ENCODE data around the gene CCDC188. TPM values are rescaled to one million over a fixed set of nuclear protein-coding genes. Genes with fewer than 3 reads are reported as not detected.

Gene CCDC188
- total RNA-seq, 1 experiment from 2014 or later: not detected

- DNase-seq (ENCODE audit: low read depth, low spot score) (no peak), ATAC-seq (no peak)
- no peaks in the 10 kb centered on the region for H3K9me3 ChIP-seq (ENCODE audit: control insufficient read depth, insufficient read depth, low read depth, low read length)
- H3K36me3 ChIP-seq (ENCODE audit: control insufficient read depth, insufficient read depth, low read length): no peaks in the 10 kb centered on the region
- H3K27ac ChIP-seq (ENCODE audit: low read length): no peak overlapping the region
- H3K4me1 ChIP-seq (ENCODE audit: control insufficient read depth, insufficient read depth, low read length): peaks cover 3% of the 10 kb centered on the region; the same call in 1 of the 2 replicates
- no peak overlapping the region for H3K4me3 ChIP-seq (ENCODE audit: low read depth in 2 of 2, low read length in 2 of 2)
- CTCF ChIA-PET: no interaction called here
- TF ChIP-seq POLR2AphosphoS5 (IDR thresholded peaks at IDR 0.05; ENCODE audit: low read depth, low read length) (no peak), REST (IDR thresholded peaks at IDR 0.05; ENCODE audit: insufficient read depth in 1 of 2, low read depth in 2 of 2, low read length in 1 of 2) (no peak), SIN3A (IDR thresholded peaks at IDR 0.05; ENCODE audit: borderline replicate concordance, insufficient read depth, low read depth, low read length) (no peak), TCF7L2 (IDR thresholded peaks at IDR 0.05; ENCODE audit: low read depth, low read length) (no peak)
- TF ChIP-seq, protein P1, sequence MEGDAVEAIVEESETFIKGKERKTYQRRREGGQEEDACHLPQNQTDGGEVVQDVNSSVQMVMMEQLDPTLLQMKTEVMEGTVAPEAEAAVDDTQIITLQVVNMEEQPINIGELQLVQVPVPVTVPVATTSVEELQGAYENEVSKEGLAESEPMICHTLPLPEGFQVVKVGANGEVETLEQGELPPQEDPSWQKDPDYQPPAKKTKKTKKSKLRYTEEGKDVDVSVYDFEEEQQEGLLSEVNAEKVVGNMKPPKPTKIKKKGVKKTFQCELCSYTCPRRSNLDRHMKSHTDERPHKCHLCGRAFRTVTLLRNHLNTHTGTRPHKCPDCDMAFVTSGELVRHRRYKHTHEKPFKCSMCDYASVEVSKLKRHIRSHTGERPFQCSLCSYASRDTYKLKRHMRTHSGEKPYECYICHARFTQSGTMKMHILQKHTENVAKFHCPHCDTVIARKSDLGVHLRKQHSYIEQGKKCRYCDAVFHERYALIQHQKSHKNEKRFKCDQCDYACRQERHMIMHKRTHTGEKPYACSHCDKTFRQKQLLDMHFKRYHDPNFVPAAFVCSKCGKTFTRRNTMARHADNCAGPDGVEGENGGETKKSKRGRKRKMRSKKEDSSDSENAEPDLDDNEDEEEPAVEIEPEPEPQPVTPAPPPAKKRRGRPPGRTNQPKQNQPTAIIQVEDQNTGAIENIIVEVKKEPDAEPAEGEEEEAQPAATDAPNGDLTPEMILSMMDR (IDR thresholded peaks at IDR 0.05): no peak
- POLR2A ChIA-PET: no interaction called here
- BruUV-seq (replicated peaks): no TSS peak
- no peaks in the 10 kb centered on the region for H3K27me3 ChIP-seq (ENCODE audit: control insufficient read depth, insufficient read depth, low read length)
- intact Hi-C loops (cut with micrococcal nuclease; ENCODE audit: unreplicated experiment) (loop anchor here (10.0 kb wide), 1 partner anchor 61 kb away; no protein-coding TSS in a partner anchor), in situ Hi-C loops (cut with HindIII; ENCODE audit: low pct_unique_long_range_greater_than_20kb, low sequenced_read_pairs) (no loop called here)
Measured at GRCh38 chr22:20173772-20174171, 22.9 kb upstream of the CCDC188 start.

- intact Hi-C loops (cut with micrococcal nuclease; ENCODE audit: unreplicated experiment): loop anchor here (10.0 kb wide), 1 partner anchor 62 kb away; no protein-coding TSS in a partner anchor
- Histone ChIP-seq H3K4me3 (ENCODE audit: low read depth in 2 of 2, low read length in 2 of 2) (no peak overlapping the region), H3K27me3 (ENCODE audit: control insufficient read depth, insufficient read depth, low read length) (no peaks in the 10 kb centered on the region), H3K36me3 (ENCODE audit: control insufficient read depth, insufficient read depth, low read length) (no peaks in the 10 kb centered on the region), H3K9me3 (ENCODE audit: control insufficient read depth, insufficient read depth, low read depth, low read length) (no peaks in the 10 kb centered on the region), H3K27ac (ENCODE audit: low read length) (no peak overlapping the region), H3K4me1 (ENCODE audit: control insufficient read depth, insufficient read depth, low read length) (peaks cover 3% of the 10 kb centered on the region; the same call in 1 of the 2 replicates)
- no peak for TF ChIP-seq REST (IDR thresholded peaks at IDR 0.05; ENCODE audit: insufficient read depth in 1 of 2, low read depth in 2 of 2, low read length in 1 of 2)
- TF ChIP-seq, protein P1 (IDR thresholded peaks at IDR 0.05): no peak
- no peak for TF ChIP-seq SIN3A (IDR thresholded peaks at IDR 0.05; ENCODE audit: borderline replicate concordance, insufficient read depth, low read depth, low read length)
- TF ChIP-seq TCF7L2 (IDR thresholded peaks at IDR 0.05; ENCODE audit: low read depth, low read length): no peak
- TF ChIP-seq POLR2AphosphoS5 (IDR thresholded peaks at IDR 0.05; ENCODE audit: low read depth, low read length): no peak
- in situ Hi-C loops (cut with HindIII; ENCODE audit: low pct_unique_long_range_greater_than_20kb, low sequenced_read_pairs): no loop called here
- ChIA-PET CTCF (no interaction called here), POLR2A (no interaction called here)
- no TSS peak for BruUV-seq (replicated peaks)
- no peak for ATAC-seq
- no peak for DNase-seq (ENCODE audit: low read depth, low spot score)
Measured at GRCh38 chr22:20173246-20173645, 22.4 kb upstream of the CCDC188 start.
